ENCODE results near the gene DGKG.

DGKG gene

DNA sequence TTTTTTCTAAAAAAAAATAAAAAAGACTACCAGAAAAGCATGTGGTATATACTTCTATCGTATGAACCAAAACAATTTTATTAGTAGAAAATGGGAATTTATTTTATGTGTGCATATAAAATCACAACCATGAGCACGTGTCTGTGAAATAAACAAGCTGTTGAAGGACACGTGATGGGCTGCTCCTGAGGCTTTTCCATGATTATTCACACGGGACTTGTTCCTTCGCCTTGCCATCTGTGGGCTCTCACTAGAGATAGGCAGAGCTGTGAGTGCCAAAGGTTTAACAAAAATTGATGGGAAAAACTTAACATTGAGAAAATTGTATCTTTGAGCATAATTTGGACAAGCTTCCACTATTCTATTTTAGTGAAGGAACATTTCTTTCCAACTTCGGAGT is 240.8 kb downstream of the DGKG start:
- H3K27me3 Mint-ChIP-seq (ENCODE audit: low read depth): peaks cover 38% of the 10 kb centered on the region
- no peak overlapping the region for H3K27ac Mint-ChIP-seq
- no peaks in the 10 kb centered on the region for H3K9me3 Mint-ChIP-seq
- H3K4me1 Mint-ChIP-seq: peaks cover 18% of the 10 kb centered on the region
- H3K4me3 Mint-ChIP-seq: no peak overlapping the region
- no peaks in the 10 kb centered on the region for H3K36me3 Mint-ChIP-seq (ENCODE audit: low read depth)
- TF ChIP-seq, protein P1, sequence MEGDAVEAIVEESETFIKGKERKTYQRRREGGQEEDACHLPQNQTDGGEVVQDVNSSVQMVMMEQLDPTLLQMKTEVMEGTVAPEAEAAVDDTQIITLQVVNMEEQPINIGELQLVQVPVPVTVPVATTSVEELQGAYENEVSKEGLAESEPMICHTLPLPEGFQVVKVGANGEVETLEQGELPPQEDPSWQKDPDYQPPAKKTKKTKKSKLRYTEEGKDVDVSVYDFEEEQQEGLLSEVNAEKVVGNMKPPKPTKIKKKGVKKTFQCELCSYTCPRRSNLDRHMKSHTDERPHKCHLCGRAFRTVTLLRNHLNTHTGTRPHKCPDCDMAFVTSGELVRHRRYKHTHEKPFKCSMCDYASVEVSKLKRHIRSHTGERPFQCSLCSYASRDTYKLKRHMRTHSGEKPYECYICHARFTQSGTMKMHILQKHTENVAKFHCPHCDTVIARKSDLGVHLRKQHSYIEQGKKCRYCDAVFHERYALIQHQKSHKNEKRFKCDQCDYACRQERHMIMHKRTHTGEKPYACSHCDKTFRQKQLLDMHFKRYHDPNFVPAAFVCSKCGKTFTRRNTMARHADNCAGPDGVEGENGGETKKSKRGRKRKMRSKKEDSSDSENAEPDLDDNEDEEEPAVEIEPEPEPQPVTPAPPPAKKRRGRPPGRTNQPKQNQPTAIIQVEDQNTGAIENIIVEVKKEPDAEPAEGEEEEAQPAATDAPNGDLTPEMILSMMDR (IDR thresholded peaks at IDR 0.05; ENCODE audit: unreplicated experiment in 3 of 3): no peak

DNA sequence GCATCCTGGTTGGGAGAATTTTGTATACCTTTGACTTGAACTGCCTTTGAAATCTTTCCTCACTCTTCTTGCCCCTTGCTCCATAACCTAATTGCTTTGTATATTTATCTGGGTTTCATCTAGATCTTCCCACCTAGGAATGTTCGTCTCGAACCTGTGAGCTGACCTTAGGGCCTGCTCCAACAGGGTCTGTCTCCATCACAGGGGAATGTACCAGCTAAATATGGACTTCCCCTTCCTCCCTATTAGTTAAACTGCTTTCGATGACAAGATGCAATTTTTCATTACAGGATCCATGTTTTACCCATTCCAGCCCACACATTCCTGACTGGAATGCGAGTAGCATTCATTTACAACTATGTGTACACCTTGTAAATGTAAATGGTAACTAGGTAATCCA is 242.5 kb downstream of the DGKG start:
- Mint-ChIP-seq H3K4me1 (peaks cover 18% of the 10 kb centered on the region), H3K4me3 (no peak overlapping the region), H3K27ac (no peak overlapping the region), H3K9me3 (no peaks in the 10 kb centered on the region), H3K27me3 (ENCODE audit: low read depth) (peaks cover 56% of the 10 kb centered on the region), H3K36me3 (ENCODE audit: low read depth) (no peaks in the 10 kb centered on the region)
- TF ChIP-seq, protein P1 (IDR thresholded peaks at IDR 0.05; ENCODE audit: unreplicated experiment in 3 of 3): no peak

DNA sequence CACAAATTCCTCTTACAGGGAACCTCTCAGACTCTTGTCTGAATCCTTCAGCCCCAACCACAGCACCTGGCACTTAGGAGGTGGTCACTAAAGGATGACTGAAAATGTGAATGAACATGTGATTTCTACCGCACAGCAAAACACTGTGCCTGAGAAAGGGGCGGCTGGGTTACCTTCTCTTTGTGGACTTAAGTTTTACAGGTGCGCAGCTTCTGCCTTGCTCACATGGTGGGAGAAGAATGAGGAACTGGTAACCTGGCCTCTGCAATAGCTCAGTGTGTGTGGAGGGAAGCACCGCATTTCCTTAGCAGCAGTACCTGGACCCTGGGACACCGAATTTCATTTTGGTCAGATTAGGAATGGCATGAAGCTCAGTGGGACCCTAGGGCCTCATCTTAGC is 243.3 kb downstream of the DGKG start:
- Mint-ChIP-seq H3K36me3 (ENCODE audit: low read depth) (no peaks in the 10 kb centered on the region), H3K4me1 (peaks cover 12% of the 10 kb centered on the region), H3K9me3 (no peaks in the 10 kb centered on the region), H3K27me3 (ENCODE audit: low read depth) (peaks cover 64% of the 10 kb centered on the region), H3K4me3 (no peak overlapping the region), H3K27ac (no peak overlapping the region)
- TF ChIP-seq, protein P1 (IDR thresholded peaks at IDR 0.05; ENCODE audit: unreplicated experiment in 3 of 3): no peak

DNA sequence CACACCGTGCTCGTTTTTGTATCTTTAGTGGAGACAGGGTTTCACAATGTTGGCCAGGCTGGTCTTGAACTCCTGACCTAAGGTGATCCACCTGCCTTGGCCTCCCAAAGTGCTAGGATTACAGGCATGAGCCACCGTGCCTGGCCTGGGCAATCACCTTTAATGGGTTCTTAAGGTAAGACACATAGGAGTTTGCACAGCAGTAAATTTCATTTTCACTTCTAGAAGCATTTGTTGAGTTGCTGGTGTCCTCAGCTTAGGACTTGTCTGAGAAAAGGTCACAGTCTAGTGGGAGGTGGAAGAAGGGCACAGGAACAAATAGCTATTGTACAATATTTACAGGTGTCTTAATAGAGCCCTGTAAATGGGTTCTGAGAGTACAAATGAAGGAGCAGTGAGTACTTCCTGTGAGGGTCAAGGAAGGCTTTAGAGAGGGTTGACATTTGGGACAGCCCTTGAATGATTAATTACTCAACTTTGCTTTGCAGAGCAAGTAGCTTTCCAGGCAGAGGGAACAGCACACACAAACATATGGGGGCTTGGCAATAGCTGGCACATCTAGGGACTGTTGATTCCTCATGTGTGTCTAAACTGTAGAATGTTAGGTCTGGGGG is 244.4 kb downstream of the DGKG start:
- peaks cover 7% of the 10 kb centered on the region for H3K4me1 Mint-ChIP-seq
- H3K9me3 Mint-ChIP-seq: no peaks in the 10 kb centered on the region
- no peak overlapping the region for H3K27ac Mint-ChIP-seq
- H3K36me3 Mint-ChIP-seq (ENCODE audit: low read depth): no peaks in the 10 kb centered on the region
- no peak overlapping the region for H3K4me3 Mint-ChIP-seq
- TF ChIP-seq, protein P1 (IDR thresholded peaks at IDR 0.05; ENCODE audit: unreplicated experiment in 3 of 3): no peak
- H3K27me3 Mint-ChIP-seq (ENCODE audit: low read depth): peaks cover 75% of the 10 kb centered on the region

DNA sequence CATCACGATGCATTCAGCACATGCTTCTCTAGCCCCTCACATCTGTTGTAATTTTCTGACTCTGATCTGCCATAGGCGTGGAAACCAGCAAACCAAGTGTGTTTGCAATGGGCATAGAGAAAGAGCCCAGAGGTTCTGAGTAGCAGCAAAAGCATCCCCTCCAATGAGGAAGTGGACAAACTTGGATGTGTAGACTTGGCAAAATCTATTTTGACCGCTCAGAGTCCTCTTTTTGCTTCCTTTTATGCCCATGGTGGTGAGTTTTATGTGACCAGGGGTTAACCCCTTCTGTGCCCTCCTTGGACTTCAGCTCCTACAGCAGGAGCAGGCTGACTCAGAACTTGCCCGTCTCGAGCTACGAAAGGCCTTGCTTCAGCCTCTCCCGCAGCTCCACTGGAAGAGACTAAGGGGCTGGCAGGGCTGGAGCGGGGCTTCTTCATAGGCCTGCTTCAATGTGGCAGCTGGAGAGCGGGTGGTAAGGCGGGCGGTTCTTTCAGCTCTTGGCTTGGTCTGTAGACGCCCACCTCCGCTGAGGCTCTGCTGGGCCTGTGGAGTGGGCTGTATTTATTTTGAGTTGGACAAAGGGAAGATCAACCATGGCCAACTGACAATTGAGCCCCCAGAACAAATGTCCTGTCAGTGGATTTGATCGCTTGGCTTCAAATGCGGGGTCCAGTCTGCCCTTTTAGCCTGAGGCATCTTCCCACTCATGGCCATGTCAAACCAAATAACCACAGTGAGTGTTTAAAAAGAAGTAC is 246.6 kb downstream of the DGKG start:
- H3K4me3 Mint-ChIP-seq: no peak overlapping the region
- H3K27ac Mint-ChIP-seq: no peak overlapping the region
- TF ChIP-seq, protein P1 (IDR thresholded peaks at IDR 0.05; ENCODE audit: unreplicated experiment in 3 of 3): no peak
- no peaks in the 10 kb centered on the region for H3K36me3 Mint-ChIP-seq (ENCODE audit: low read depth)
- H3K9me3 Mint-ChIP-seq: no peaks in the 10 kb centered on the region
- H3K27me3 Mint-ChIP-seq (ENCODE audit: low read depth): peaks cover 94% of the 10 kb centered on the region
- peaks cover 15% of the 10 kb centered on the region for H3K4me1 Mint-ChIP-seq

All from nephron (organoid).